Esophagus muscularis mucosa (tissue), 3 donors: ENCODE results near the gene HCAR3.
"Not testable (repeated sequence)": the region's sequence is repeated elsewhere in the genome, so short reads cannot be mapped to it uniquely, and the experiment has no call there.

Source experiments
- CTCF ChIP-seq, 3 experiments: fragments of 200-600 bp in 2 of 3; fragments of 450-650 bp in 1 of 3; sonication (generic) in 2 of 3; IDR thresholded peaks; one replicate each; pipeline ENCODE4 v1.5.1; 2017 to 2019; ENCODE audit warnings: antibody characterized with exemption in 3 of 3, mild to moderate bottlenecking in 2 of 3, moderate library complexity in 1 of 3
- POLR2AphosphoS5 ChIP-seq, 2 donors: sonication (generic); formaldehyde crosslinking; IDR thresholded peaks; one replicate each; pipeline ENCODE4 v1.6.1; 2017; ENCODE audit warnings: antibody characterized with exemption in 2 of 2

- TF ChIP-seq CTCF, POLR2AphosphoS5 (IDR thresholded peaks at IDR 0.05): not testable (repeated sequence)
Measured at GRCh38 chr12:122700038-122700710, 16.4 kb downstream of the HCAR3 start.
